ENCODE measurements around the gene PPA1. TPM values are rescaled to one million over a fixed set of nuclear protein-coding genes. Genes with fewer than 3 reads are reported as not detected.
"Not testable (repeated sequence)": the region's sequence is repeated elsewhere in the genome, so short reads cannot be mapped to it uniquely, and the experiment has no call there.

The PPA1 gene
- total RNA-seq, 1 donor from 2014 or later: 99.9 TPM

- Histone ChIP-seq H3K9me3 (replicated peaks) (no peaks in the 10 kb centered on the region), H3K36me3 (no peaks in the 10 kb centered on the region), H3K4me3 (no peak overlapping the region), H3K4me1 (peaks cover 25% of the 10 kb centered on the region), H3K27ac (replicated peaks) (no peak overlapping the region), H3K27me3 (ENCODE audit: low read depth) (no peaks in the 10 kb centered on the region)
- no peak for TF ChIP-seq CTCF (IDR thresholded peaks at IDR 0.05; ENCODE audit: borderline replicate concordance)
- DNase-seq: no peak
- intact Hi-C loops (cut with micrococcal nuclease): no loop called here
Measured at GRCh38 chr10:70190581-70190980, 42.6 kb downstream of the PPA1 start.

- no peak overlapping the region for H3K4me3 ChIP-seq
- intact Hi-C loops (cut with micrococcal nuclease): no loop called here
Measured at GRCh38 chr10:70190102-70190501, 43.1 kb downstream of the PPA1 start.

GRCh38 chr10:70188768-70189167 lies 44.5 kb downstream of the PPA1 start:
- H3K9me3 ChIP-seq (replicated peaks): no peaks in the 10 kb centered on the region
- intact Hi-C loops (cut with micrococcal nuclease): no loop called here
- peaks cover 25% of the 10 kb centered on the region for H3K4me1 ChIP-seq
- H3K27me3 ChIP-seq (ENCODE audit: low read depth): no peaks in the 10 kb centered on the region
- TF ChIP-seq CTCF (IDR thresholded peaks at IDR 0.05; ENCODE audit: borderline replicate concordance): no peak
- no peaks in the 10 kb centered on the region for H3K36me3 ChIP-seq
- no peak for DNase-seq
- no peak overlapping the region for H3K4me3 ChIP-seq
- H3K27ac ChIP-seq (replicated peaks): no peak overlapping the region

More at GRCh38 chr10:70190102-70190501, 43.1 kb downstream of the PPA1 start:
- no peak for TF ChIP-seq CTCF (IDR thresholded peaks at IDR 0.05; ENCODE audit: borderline replicate concordance)
- Histone ChIP-seq H3K36me3 (no peaks in the 10 kb centered on the region), H3K27ac (replicated peaks) (no peak overlapping the region), H3K27me3 (ENCODE audit: low read depth) (no peaks in the 10 kb centered on the region), H3K9me3 (replicated peaks) (no peaks in the 10 kb centered on the region), H3K4me1 (peaks cover 25% of the 10 kb centered on the region)
- no peak for DNase-seq

- peaks cover 13% of the 10 kb centered on the region for H3K4me1 ChIP-seq
- no peak overlapping the region for H3K4me3 ChIP-seq
- H3K36me3 ChIP-seq: no peaks in the 10 kb centered on the region
- intact Hi-C loops (cut with micrococcal nuclease): no loop called here
- TF ChIP-seq CTCF (IDR thresholded peaks at IDR 0.05; ENCODE audit: borderline replicate concordance): no peak
- H3K27ac ChIP-seq (replicated peaks): no peak overlapping the region
- H3K27me3 ChIP-seq (ENCODE audit: low read depth): no peaks in the 10 kb centered on the region
- no peak for DNase-seq
- H3K9me3 ChIP-seq (replicated peaks): no peaks in the 10 kb centered on the region
Measured at GRCh38 chr10:70186571-70186970, 46.7 kb downstream of the PPA1 start.

GRCh38 chr10:70186090-70186489 lies 47.1 kb downstream of the PPA1 start:
- no peaks in the 10 kb centered on the region for H3K9me3 ChIP-seq (replicated peaks)
- H3K4me1 ChIP-seq: peaks cover 11% of the 10 kb centered on the region
- no peak overlapping the region for H3K27ac ChIP-seq (replicated peaks)
- no peak for DNase-seq
- no peak overlapping the region for H3K4me3 ChIP-seq
- no peaks in the 10 kb centered on the region for H3K27me3 ChIP-seq (ENCODE audit: low read depth)
- H3K36me3 ChIP-seq: no peaks in the 10 kb centered on the region
- intact Hi-C loops (cut with micrococcal nuclease): no loop called here
- TF ChIP-seq CTCF (IDR thresholded peaks at IDR 0.05; ENCODE audit: borderline replicate concordance): no peak

GRCh38 chr10:70183304-70183703 lies 49.9 kb downstream of the PPA1 start:
- no peak for DNase-seq
- Histone ChIP-seq H3K9me3 (replicated peaks) (peaks cover 16% of the 10 kb centered on the region), H3K4me3 (no peak overlapping the region), H3K36me3 (no peaks in the 10 kb centered on the region), H3K4me1 (peaks cover 2% of the 10 kb centered on the region), H3K27me3 (ENCODE audit: low read depth) (no peaks in the 10 kb centered on the region), H3K27ac (replicated peaks) (no peak overlapping the region)
- no peak for TF ChIP-seq CTCF (IDR thresholded peaks at IDR 0.05; ENCODE audit: borderline replicate concordance)
- intact Hi-C loops (cut with micrococcal nuclease): no loop called here

GRCh38 chr10:70179209-70179608 lies 54.0 kb downstream of the PPA1 start:
- Histone ChIP-seq H3K4me1 (peaks cover 10% of the 10 kb centered on the region), H3K9me3 (replicated peaks) (peaks cover 16% of the 10 kb centered on the region)
- DNase-seq; H3K4me3 ChIP-seq; H3K36me3 ChIP-seq; H3K27ac ChIP-seq (replicated peaks); H3K27me3 ChIP-seq (ENCODE audit: low read depth); intact Hi-C loops (cut with micrococcal nuclease): not testable (repeated sequence)
